T-helper 9 cell (primary cell): ENCODE data around the gene CCDC73.
"Not testable (repeated sequence)": the region's sequence is repeated elsewhere in the genome, so short reads cannot be mapped to it uniquely, and the experiment has no call there.

Experiments
- DNase-seq: peaks from one replicate; pipeline ENCODE4 v3.0.0-alpha.2; 2020

Gene CCDC73

DNA sequence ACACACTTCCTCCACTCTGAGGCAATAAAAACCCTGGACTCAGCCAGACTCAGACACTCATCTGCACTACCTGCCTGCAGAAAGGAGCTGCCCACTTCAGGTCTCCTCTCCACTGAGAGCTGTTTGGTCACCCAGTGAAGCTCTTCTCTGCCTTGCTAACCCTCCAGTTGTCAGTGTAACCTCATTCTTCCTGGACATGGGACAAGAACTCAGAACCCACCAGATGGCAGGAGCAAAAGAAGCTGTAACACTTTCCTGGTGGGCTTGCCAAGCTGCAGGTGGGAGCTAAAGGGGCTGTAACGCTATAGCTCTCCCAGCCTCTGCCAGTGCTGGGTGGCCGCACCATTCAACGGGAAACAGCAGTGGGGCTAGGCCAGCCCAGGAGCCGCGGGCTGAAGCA lies 89.7 kb downstream of the CCDC73 start:
- DNase-seq: no peak

DNA sequence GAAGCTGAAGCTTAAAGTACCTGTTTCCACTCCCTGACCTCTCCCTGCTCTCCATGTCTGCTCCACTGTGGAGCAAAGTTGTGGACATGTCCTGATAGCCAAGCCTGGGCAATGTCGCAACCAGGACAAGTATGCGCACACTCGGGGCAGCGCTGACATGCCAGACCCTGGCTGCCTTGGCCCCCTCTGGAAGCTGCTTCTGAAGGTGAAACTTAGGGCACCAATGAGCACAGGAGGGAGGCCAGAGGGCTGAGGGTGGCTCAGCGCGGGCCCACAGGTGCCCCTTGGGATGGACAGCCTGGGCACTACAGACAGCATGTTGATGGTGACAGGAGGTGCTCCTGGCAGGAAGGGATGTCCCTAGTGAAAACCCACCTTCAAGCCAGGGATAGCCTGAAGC lies 90.2 kb downstream of the CCDC73 start:
- no peak for DNase-seq

DNA sequence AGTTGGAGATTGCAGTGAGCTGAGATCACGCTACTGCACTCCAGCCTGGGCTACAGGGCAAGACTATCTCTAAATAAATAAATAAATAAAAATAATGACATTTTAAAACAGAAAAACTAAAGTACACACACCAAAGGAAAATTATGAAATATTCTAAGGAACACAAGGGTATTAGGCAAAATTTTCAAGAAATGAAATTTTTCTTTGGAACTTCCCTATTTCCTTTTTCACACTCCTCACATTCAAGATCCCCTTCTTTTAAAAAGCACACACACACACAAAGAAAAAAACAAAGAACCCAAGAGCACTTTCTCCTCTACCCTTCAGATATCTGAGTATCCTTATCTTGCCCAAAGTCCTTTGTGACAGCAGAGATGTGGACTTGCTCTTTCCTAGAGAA lies 92.8 kb downstream of the CCDC73 start:
- no peak for DNase-seq

DNA sequence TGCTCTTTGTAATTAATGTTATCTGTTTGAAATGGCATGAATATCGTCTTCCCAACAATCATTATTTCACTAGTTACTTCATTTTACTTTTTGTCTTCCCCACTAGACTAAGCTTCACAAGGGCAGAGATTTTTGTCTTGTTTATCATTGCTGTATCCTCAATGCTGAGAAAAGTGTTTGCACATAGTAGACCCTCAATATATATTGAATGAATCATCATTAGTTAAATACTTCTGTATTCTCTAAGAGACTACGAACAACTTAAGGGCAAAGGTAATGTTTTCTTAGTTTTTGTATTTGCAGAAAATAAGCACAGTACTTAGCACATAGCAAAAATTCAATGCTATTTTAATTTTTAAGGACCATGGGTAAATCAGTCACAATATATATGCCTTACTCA lies 95.9 kb downstream of the CCDC73 start:
- no peak for DNase-seq

DNA sequence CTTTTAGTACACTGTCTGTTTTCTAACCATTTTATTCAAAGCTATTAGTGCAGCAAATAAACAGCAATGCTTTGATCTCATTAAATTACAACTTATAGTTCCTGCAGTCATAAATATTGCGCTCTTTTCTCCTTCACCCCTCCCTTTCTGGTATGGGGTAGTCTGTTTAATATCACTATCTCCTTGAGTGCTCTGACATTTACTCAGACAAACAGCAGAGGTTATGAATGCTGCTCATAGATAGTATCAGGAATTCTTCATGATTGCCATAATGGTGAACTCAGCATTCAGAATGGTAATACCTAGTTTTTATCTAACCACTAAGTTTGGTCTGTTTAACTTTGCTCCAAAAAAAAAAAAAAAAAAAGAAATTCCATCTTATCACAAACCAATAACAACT lies 123.4 kb downstream of the CCDC73 start:
- no peak for DNase-seq

DNA sequence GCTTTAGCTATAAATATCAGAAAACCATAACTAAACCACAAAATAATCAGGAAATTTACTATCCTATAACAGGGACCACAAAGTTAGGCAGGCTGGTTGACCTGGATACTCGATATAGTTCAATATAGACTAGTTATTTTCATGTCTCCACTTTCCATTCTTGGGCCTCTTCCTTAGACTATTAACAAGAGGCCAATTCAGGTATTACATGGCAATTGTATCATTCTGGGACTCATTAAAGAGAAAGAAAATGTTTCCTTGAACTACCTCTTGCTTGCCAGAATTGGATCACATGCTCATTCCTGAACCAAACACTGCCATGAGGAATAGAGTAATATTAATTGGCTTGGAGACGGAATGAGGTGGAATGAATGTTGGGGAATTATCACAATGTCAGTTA lies 134.8 kb downstream of the CCDC73 start:
- no peak for DNase-seq

DNA sequence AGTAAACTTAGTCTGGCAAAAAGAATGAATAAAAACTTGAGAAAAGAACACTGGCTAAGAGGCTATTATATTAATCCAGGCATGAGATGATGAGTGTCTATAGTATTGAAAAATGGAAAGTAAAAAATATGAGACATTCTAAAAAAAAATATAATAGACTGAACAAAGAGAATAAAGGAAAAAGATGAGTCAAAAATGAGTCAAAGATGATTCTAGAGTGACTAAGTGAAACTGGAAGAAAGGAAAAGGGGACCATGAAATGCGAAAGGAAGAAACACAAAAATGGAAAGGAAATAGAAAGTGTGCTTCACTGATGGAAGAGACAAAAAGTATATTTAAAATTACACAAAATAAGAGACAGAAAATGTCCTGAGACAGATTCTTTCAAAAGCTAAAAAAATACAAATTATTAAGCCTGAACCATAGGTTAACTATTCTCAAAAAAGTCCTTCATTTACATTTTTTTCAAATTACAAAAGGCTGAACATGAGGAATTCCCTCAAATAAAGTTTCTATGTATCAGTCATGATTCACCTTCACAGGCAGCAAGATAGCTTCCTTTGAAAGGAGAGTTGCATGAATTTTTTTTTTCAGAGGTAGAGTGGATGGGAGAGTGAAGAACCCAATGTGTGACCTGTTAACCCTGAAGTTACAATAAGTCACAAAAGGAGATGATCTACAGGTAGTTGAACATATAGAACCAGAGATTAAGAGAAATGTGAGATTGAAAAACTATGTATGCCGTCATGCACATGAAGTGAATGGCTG lies 135.6 kb downstream of the CCDC73 start:
- no peak for DNase-seq

DNA sequence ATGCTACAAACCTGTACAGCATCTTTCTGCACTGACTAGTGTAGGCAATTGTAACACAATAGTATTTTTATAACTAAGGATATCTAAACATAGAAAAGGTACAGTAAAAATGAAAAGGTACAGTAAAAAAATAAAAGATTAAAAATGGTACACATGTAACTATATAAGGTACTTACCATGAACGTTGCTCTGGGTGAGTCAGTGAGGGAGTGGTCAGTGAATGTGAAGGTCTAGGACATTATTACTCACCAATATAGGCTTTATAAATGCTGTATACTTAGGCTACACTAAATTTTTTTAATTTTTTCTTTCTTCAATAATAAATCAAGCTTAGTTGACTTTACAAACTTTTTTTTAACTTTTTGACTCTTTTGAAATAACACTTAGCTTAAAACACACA lies 150.9 kb downstream of the CCDC73 start:
- no peak for DNase-seq

DNA sequence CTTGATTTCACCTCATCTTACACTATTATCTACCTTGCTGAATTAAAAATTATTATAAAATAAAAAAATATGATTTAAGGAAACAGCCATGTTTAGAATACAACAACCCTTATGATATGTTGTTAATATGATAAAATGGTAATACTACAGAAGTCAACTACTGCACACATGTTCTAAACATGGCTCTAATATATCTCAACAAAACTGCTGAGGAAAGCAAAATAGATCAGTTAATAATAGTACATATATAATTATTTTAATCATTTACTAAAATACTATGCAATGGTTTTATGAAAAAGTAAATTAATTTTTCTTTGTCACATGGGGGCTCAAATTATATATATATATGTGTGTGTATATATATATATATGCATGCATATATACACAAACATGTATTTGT lies 153.1 kb downstream of the CCDC73 start:
- DNase-seq: no peak

DNA sequence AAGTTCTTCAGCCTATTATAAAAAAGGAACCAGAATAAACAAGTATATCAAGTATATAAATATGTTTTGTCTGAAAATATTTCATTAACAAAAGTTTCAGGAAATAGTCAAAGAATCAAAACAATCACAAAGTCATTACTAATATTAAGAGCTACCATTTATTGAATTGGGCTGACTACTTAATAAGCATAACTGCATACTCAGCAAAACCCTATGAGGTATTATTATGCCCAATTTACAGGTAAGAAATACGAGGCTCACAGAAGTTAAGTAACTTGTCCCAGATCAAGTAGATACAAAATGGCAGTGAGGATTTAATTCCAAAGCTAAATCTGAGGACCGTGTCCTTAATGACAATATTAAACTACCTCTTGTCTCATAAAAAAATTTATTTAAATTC lies 158.6 kb downstream of the CCDC73 start:
- no peak for DNase-seq

DNA sequence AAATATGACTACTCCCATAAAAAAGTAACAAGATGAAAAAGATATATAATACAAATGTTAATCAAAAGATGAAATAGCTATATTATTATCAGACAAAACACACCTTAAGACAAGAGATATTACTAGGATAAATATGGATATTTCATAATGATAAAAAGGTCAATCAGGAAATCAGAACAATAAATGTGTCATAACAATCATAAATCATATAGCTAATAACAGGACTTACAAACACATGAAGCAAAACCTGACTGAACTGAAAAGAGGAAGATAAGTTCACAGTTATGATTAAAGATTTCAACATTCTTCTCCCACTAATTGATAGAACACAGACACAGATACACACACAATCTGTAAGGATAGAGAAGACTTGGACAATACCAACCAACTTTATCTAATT lies 163.6 kb downstream of the CCDC73 start:
- DNase-seq: no peak

DNA sequence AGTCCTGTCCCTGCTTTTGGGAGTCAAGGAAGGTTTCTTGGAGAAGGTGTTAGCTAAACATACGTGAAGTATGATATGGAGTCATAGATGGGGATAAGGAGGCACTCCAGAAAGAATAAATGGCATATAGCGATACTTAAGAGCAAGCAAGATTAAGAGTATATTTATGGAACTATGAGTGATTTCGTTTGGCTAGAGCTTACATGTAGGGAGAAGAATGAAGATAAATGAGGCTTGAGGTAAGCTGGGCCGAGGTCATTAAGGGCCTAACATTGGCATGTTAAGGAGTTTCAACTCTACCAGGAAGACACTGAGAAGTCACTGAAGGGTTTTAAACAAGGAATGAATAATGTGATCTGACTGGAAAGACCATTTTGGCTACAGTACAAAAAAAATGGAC lies 177.6 kb downstream of the CCDC73 start:
- no peak for DNase-seq

DNA sequence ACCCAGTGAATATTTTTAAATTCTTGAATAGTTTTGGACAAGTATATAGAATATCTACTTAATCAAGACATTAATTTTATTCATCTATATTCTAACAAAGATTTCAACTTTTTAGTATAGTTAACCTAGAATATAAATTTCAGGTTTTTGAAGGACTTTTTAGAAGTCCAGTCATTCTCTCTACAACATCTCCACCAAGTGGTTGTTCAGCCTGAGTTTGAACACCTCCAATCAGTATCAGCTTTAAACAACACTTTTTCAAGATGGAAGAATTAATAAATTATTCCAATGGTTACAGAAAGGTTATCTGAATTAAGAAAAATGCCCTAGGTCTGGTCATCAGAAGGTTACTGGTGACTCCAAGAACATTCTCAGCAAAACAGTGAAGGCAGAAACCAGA lies 179.0 kb downstream of the CCDC73 start:
- no peak for DNase-seq

DNA sequence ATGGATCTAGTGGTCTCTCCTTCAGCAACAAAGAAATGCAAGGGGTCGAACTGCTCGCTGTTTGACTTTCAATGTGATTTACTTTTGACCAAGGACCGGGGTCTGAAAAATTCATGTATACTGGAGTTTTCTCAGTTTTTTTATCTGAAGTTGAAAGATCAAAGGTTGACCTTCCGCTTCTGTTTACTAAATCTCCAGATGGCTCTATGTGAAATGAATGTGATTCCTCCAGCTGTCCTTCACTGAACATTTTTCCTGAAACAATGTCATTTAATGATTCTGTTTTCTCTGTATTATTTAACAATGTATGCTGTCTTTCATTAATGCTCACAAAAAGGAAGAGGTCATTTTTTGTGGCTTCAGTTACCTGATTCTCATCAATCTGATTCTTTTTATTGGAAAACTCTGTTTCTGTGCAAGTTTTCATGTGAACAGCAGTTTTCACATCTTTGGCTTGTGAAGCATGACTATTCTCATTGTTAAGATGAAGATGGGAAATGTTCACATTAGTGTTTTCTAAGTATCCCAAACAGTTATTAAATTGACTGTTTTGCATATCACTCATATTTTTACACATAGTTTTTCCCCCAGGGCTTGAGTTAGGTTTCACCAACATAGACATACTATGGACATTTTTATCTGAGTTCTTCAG lies 180.8 kb downstream of the CCDC73 start:
- no peak for DNase-seq

DNA sequence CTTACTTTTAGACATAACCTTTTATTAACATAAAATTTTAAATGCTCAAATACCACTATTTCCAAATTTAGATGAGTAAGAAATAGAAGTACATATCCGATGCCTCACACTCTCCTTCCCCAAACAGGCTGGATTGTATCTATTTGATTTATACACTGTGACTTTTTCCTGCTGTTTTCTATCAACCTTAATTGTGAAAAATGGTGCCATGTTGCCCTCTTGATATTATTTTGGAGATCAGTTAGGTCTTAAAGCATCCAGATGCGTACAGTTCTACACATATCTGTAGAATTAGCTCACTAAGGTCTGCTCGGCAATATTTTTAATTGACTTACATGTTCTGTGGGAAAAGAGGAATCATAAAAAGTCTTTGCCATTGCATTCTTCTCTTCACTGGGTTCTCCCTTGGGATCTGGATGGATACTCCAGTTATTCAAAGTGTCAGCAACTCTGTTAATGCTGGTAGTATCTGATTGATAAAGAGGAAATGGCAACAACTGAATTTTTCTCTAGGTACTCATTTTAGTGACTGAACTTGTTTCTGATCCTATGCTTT lies 183.6 kb downstream of the CCDC73 start:
- no peak for DNase-seq

DNA sequence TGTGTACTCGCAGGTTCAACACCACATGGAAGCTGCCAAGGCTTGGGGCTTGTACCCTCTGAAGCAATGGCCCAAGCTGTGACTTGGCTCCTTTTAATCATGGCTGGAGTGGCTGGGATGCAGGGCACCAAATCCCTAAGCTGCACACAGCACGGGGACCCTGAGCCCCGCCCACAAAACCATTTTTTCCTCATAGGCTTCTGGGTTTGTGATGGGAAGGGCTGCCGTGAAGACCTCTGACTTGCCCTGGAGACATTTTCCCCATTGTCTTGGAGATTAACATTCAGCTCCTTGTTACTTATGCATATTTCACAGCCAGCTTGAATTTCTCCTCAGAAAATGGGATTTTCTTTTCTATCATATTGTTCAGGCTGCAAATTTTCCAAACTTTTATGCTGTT lies 185.6 kb downstream of the CCDC73 start:
- DNase-seq: not testable (repeated sequence)

DNA sequence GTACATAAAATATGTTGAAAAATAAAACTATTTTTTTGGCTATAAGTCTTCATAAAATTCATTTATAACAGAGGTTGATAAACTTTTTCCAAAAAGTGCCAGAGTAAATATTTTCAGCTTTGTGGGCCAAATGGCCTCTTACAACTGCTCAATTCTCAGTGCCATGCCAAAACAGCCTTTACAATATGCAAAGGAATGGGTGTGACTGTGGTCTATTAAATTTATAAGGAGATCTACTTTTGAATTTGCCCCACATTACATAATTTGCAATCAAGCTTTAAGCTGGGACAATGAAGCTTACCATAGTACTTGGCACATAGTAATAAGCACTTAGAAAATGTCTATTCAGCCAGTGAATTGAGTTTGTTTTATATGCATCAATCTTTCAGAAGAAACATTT lies 188.2 kb downstream of the CCDC73 start:
- no peak for DNase-seq

DNA sequence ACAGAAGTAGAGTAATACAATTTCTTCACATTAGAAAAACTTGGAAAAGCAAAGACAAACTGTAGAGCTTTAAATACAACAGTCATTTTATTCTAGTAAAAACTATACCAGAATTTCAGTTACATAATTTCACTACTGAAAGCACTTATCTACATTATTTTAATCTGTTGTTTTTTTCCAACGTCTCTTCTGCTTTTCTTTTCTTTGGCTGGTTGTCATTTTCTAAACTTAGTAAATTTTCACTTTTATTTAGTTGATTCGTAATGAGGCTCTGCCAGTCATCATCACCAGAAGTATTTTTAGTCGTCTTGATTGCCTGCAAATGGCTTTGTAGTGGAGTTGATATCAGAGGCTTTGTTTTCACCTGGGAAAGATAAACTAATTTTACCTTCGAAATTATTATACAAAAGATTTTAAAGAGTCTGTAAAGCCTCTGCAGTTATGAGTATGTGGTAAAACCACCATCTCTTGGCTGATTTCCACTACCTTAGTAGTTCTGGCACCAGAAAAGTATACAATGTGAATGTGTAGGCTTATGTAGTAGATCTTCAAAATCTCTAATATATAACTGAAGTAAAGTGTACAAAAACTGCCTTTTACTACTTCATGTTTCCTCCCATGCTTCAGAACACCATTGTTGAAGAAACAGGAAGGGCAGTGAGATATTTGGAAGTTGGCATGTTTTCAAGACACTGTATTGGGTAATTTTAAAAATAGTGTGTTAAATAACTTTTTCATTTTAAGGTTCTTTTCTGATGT lies 191.6 kb downstream of the CCDC73 start:
- no peak for DNase-seq

DNA sequence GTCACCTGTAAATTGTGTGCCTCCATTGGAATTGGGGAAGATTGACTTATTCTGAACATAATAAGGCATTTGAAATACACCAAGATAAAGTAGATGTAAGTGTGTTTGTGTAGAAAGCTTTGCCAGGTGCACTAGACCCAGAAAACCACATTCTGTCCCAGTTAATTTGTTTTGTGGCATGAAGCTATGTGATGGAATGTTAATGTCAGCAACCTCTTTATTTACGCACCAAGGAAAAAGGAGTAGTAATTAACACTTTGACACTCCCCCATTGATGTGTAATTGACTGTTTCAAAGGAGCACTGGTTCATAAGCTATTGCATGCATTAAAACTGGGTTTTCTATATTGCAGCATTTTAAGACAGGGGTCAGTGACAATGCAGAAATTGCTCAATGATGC lies 196.5 kb downstream of the CCDC73 start:
- DNase-seq: no peak

DNA sequence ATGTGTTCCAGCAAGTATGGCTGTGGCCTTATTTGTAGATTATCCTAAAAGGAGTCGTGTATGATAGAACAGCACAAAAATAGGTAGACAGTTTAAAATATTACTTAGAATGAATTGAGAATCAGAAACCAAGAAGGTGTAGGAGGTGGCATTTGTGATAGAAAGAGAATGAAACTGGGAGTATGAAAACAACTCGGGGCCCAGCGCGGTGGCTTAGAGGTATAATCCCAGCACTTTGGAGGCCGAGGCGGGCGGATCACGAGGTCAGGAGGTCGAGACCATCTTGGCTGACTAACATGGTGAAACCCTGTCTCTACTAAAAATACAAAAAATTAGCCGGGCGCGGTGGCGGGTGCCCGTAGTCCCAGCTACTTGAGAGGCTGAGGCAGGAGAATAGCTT lies 198.3 kb downstream of the CCDC73 start:
- not testable (repeated sequence) for DNase-seq

DNA sequence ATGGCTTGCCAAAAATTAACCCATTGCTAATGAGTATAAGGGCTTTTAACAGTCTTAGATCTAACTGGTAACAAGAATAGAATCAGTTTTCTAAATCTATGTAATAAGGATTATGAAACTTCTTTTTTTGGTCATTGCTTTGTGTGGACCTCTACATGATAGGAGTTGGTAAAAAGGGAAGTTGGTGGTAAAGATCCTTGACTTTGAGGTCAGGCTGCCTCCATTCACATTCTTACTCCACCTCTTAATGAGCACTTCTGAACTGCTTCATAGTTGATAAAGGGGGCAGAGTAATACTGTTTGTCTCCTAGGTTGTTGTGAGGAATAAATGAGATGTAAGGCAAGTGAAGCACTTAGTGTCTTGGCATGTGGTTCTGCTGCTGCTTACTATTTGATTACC lies 200.2 kb downstream of the CCDC73 start:
- DNase-seq: no peak

DNA sequence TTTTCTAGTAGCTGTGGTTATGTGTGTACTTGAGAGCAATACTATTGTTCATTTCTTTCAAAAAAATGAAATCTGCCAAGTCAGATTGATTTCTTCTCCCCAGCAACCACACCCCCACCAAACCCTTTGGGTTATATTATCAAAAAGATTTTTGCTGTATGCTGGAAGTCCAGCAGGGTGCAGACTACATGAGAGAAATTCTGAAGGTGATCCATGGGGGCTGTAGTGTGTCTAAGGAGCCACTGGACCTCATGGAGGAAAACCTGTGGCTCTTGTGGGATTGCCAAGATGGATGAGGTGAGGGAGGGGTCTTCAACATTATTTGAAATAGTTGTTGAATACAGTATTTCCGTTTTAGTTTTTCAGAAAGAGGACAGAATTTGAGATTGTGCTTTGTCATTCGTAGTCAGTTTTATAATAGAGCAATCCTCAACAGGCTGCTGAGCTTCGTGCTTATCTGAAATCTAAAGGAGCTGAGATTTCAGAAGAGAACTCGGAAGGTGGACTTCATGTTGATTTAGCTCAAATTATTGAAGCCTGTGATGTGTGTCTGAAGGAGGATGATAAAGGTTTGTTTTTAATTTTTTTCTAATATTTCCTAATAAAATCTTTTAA lies 207.8 kb downstream of the CCDC73 start:
- no peak for DNase-seq

DNA sequence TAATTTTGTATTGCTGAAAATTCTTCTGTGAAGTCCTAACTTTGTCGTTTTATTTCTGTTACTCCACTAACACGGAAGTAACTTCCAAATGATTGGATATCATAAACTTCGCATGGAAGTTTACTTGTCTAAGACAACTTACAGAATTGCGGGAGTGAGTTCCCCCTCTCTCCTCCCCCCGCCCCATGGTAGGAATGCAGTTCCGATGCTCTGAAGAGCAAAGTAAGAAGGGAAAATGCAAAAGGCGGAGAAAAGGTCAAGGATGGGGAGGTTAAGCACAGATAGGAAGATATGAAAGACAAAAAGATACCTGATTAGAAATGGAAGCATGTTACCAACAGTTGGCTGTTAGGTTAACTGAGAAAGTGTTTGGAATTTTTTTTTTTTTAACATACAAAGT lies 209.5 kb downstream of the CCDC73 start:
- no peak for DNase-seq
